Measurements from ENCODE around the gene PTCD2. TPM values are rescaled to one million over a fixed set of nuclear protein-coding genes. Genes with fewer than 3 reads are reported as not detected.

The PTCD2 gene
- total RNA-seq, 2 donors from 2014 or later, result 5.1 to 9.2 TPM

DNA sequence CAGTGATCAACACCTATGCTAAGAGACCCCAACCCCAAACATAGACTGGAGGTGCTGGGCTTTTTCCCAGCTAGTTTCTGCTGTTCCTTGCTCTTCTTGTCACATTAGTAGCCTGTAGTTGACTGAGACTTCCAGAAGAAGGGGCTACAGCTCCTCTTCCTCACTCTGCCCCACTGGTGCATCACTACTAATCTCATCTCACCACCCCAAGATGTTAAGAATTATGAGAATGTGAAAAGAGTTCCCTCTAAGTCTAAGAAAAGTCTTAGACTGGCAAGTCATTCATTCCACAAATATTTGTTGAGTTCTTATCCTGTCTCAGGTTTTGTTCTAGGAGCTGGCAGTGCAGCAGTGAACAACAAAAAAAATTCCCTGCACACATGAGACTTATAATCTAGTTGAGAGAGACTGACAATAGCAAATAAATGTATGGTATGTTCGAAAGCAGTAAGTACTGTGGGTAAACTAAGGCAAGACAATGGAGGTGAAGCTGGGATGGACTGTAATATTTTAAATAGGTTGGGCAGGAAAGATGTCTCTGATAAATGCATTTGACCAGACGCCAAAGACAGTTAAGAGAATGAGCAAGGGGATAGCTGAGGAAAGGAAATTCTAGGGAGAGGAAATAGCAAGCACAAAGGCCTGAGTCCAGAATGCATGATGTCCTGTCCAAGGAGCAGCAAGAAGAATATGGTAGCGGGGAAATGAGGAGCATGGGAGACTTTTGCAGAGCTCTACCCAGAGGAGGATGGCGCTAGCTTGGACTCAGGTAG lies 92.3 kb downstream of the PTCD2 start:
- H3K4me1 ChIP-seq, result no peaks in the 10 kb centered on the region
- H3K9me3 ChIP-seq, result no peaks in the 10 kb centered on the region
- H3K27ac ChIP-seq, result no peak overlapping the region
- H3K36me3 ChIP-seq, result no peaks in the 10 kb centered on the region
- DNase-seq (ENCODE audit: low spot score), result no peak
- TF ChIP-seq CTCF (IDR thresholded peaks at IDR 0.05), result no peak
- no peak overlapping the region for H3K4me3 ChIP-seq
- H3K27me3 ChIP-seq, result no peaks in the 10 kb centered on the region

DNA sequence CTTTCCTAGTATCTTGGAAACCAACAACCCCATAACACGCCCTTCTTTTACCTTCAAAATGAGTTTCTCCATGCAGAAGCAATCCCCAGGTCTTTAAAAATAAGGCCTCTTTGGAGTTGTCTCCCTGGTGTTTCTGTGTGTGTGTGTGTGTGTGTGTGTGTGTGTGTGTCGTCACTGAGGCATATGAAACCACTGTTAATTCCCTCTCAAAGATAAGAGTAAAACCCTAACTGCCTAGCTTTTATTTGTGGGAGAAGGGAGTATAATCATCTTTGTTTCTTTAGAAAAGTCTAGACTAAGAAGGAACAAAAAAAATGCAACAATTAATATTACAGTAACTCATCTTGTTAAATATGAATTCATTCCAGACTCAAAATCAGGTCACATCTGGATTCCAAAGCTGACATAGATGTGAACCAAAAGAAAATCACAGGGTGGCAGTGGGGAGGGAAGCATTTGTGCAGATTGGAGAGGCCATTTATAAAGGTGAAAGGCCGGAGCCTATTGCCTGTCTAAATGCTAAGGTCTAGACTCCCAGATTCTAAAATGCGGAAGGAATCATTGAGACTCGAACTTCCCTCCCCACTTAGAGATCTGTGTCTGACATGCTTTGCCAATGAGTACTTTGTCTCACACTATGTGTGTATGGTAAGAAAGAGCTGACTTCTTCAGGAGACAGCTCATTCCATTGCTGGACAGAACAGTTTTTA lies 95.6 kb downstream of the PTCD2 start:
- H3K27me3 ChIP-seq, result no peaks in the 10 kb centered on the region
- no peak overlapping the region for H3K27ac ChIP-seq

DNA sequence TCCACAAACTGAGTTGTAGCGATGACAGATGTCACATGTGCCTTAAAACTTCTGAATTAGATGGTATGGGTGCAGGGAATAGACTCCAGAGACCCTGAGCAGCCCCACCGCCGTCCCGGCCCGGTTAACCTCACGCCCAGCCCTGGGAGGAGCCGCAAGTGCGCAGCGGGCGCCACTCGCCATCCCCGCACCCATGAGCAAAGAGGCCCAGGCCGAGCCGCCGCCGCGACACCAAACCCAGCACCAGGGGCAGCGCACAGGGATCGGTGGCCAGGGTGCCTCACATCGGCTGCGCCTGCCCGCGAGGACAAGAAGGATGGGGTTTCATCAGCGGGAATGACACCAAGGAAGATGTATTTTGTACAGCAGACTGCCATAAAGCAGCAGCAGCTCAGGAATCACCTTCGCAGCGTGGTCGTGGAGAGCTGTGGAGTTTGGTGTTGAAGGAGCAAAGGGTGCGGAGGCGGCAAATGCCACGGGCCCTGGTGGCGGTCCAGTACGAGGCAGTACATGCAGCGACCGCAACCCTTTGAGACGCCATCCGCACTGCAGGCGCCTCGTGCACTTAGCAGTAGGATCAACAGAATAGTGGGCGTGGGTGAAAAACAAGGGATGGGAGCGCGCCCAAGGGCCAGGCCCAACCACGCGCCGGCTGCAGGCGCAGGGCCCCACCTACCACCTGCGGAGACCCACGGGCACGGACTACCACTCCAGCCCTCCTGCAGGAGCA lies 97.3 kb downstream of the PTCD2 start:
- H3K27me3 ChIP-seq, result no peaks in the 10 kb centered on the region
- H3K36me3 ChIP-seq, result no peaks in the 10 kb centered on the region
- no peak overlapping the region for H3K4me3 ChIP-seq
- H3K4me1 ChIP-seq, result no peaks in the 10 kb centered on the region
- TF ChIP-seq CTCF (IDR thresholded peaks at IDR 0.05), result no peak
- H3K9me3 ChIP-seq, result no peaks in the 10 kb centered on the region
- no peak for DNase-seq (ENCODE audit: low spot score)
- H3K27ac ChIP-seq, result no peak overlapping the region

More for the DNA sequence above, 95.6 kb downstream of the PTCD2 start:
- Histone ChIP-seq H3K4me1 (no peaks in the 10 kb centered on the region), H3K9me3 (no peaks in the 10 kb centered on the region), H3K36me3 (no peaks in the 10 kb centered on the region), H3K4me3 (no peak overlapping the region)
- no peak for DNase-seq (ENCODE audit: low spot score)
- TF ChIP-seq CTCF (IDR thresholded peaks at IDR 0.05), result no peak

Other genes starting within 250 kb of the PTCD2 start
- 100 to 1,000 TPM; 203 to 558 TPM for gene MAP1B, start 212.9 kb upstream of the PTCD2 start, total RNA-seq
- gene MRPS27, start 133 bp upstream of the PTCD2 start, total RNA-seq, result 10 to 100 TPM; 40.1 to 59.0 TPM
- gene ZNF366, start 187.0 kb downstream of the PTCD2 start, total RNA-seq, result 1 to 10 TPM; 4.4 to 9.0 TPM

Data from right atrium auricular region (tissue), 2 donors.